Right ventricle myocardium inferior (tissue), 1 donor: ENCODE results near the gene PCDHGA8. TPM values are rescaled to one million over a fixed set of nuclear protein-coding genes. Genes with fewer than 3 reads are reported as not detected.
"Not testable (repeated sequence)": the region's sequence is repeated elsewhere in the genome, so short reads cannot be mapped to it uniquely, and the experiment has no call there.

Experiments
- ATAC-seq: fragments of 200-7000 bp; cut with Tn5 transposase; one replicate; pipeline ENCODE4 v1.9.1; 2020; ENCODE audit warnings: mild to moderate bottlenecking, moderate library complexity
- DNase-seq: peaks from one replicate; pipeline ENCODE4 v3.0.0; 2021; ENCODE audit errors: missing footprints
- intact Hi-C: fragments of 100-400 bp; cut with DNase I; formaldehyde crosslinking; loops from one replicate; pipeline ENCODE4 v1.11.0; 2022
- long read RNA-seq: library from polyadenylated mRNA; unstranded; transcript quantifications from one replicate; pipeline ENCODE4 v2.0.0, GENCODE V29; 2021
- total RNA-seq: library from RNA; stranded (reverse); fragmentation: NEBNext Ultra II Directional; extraction: Animal tissue kit (Norgen Biotek cat#: 25700); gene quantifications from one replicate; pipeline ENCODE4 v1.2.1, GENCODE V29; 2021
- donor health status: DM: no; HTN: yes; CAD: no; lungs with severe emphysema.

The PCDHGA8 gene
- 9.7 TPM for total RNA-seq
- long read RNA-seq, result 0 reads

GRCh38 chr5:141392429-141393198, at the start of gene PCDHGA8:
TSS of gene PCDHGA8 (plus strand) at chr5:141392633. CDS start at chr5:141392814, 181 bp downstream.
- ATAC-seq (no peak), DNase-seq (peak; percentile 54)
- intact Hi-C loops, result no loop called here

- peak; percentile 61 for ATAC-seq
- intact Hi-C loops, result no loop called here
Measured at GRCh38 chr5:141342773-141343172, 49.7 kb upstream of the PCDHGA8 start.

GRCh38 chr5:141343242-141343952, 49.0 kb upstream of the PCDHGA8 start, which contains the start of gene PCDHGA3:
TSS of gene PCDHGA3 (plus strand) at chr5:141343829. CDS start at chr5:141344034, 205 bp downstream.
- no peak for DNase-seq
- intact Hi-C loops, result no loop called here
- ATAC-seq, result peak; percentile 56

More at GRCh38 chr5:141342773-141343172, 49.7 kb upstream of the PCDHGA8 start:
- DNase-seq, result no peak

GRCh38 chr5:141343953-141344463, 48.4 kb upstream of the PCDHGA8 start:
- ATAC-seq, result no peak
- intact Hi-C loops, result no loop called here
- DNase-seq, result peak; percentile 63

GRCh38 chr5:141345327-141345726, 47.1 kb upstream of the PCDHGA8 start:
- DNase-seq, result no peak
- intact Hi-C loops, result no loop called here

GRCh38 chr5:141346017-141346416, 46.4 kb upstream of the PCDHGA8 start:
- ATAC-seq, DNase-seq, intact Hi-C loops: not testable (repeated sequence)

More at GRCh38 chr5:141345327-141345726, 47.1 kb upstream of the PCDHGA8 start:
- no peak for ATAC-seq

GRCh38 chr5:141349917-141350619, 42.4 kb upstream of the PCDHGA8 start, which contains the start of gene PCDHGB1:
TSS of gene PCDHGB1 (plus strand) at chr5:141350099. CDS start at chr5:141350261, 162 bp downstream.
- no peak for DNase-seq
- intact Hi-C loops, result no loop called here
- peak; percentile 83 for ATAC-seq

- ATAC-seq (no peak), DNase-seq (no peak)
- intact Hi-C loops, result no loop called here
Measured at GRCh38 chr5:141351591-141351990, 40.8 kb upstream of the PCDHGA8 start.

- DNase-seq (no peak), ATAC-seq (no peak)
- intact Hi-C loops, result no loop called here
Measured at GRCh38 chr5:141354900-141355469, 37.4 kb upstream of the PCDHGA8 start, which contains the start of gene PCDHGA4. TSS of gene PCDHGA4 (plus strand) at chr5:141355021. CDS start at chr5:141355108, 87 bp downstream.

GRCh38 chr5:141355641-141356040, 36.8 kb upstream of the PCDHGA8 start:
- intact Hi-C loops, result no loop called here
- DNase-seq (no peak), ATAC-seq (no peak)

- intact Hi-C loops, result no loop called here
- no peak for DNase-seq
- no peak for ATAC-seq
Measured at GRCh38 chr5:141356133-141356532, 36.3 kb upstream of the PCDHGA8 start.

GRCh38 chr5:141356950-141357349, 35.5 kb upstream of the PCDHGA8 start:
- intact Hi-C loops, result no loop called here
- no peak for DNase-seq
- ATAC-seq, result no peak

- DNase-seq, result no peak
- ATAC-seq, result peak; percentile 39
- intact Hi-C loops, result no loop called here
Measured at GRCh38 chr5:141359790-141360426, 32.5 kb upstream of the PCDHGA8 start, which contains the start of gene PCDHGB2. TSS of gene PCDHGB2 (plus strand) at chr5:141359994. CDS start at chr5:141360136, 142 bp downstream.

GRCh38 chr5:141360685-141361084, 31.7 kb upstream of the PCDHGA8 start:
- DNase-seq (no peak), ATAC-seq (no peak)
- intact Hi-C loops, result no loop called here

GRCh38 chr5:141362719-141363118, 29.7 kb upstream of the PCDHGA8 start:
- intact Hi-C loops, result no loop called here
- DNase-seq (no peak), ATAC-seq (no peak)

- no peak for DNase-seq
- intact Hi-C loops, result no loop called here
- ATAC-seq, result peak; percentile 65
Measured at GRCh38 chr5:141363952-141364660, 28.3 kb upstream of the PCDHGA8 start, which contains the start of gene PCDHGA5. TSS of gene PCDHGA5 (plus strand) at chr5:141364162. CDS start at chr5:141364331, 169 bp downstream.
